Panc1 (cell line): ENCODE data around the gene BAHCC1. TPM values are rescaled to one million over a fixed set of nuclear protein-coding genes. Genes with fewer than 3 reads are reported as not detected.

Experiments
- ATAC-seq: fragments of 200-7000 bp; cut with Tn5 transposase; 2 replicates; pipeline ENCODE4 v1.9.1; 2020; ENCODE audit warnings: mild to moderate bottlenecking, moderate library complexity
- BruUV-seq: library from RNA; stranded (reverse); fragments of 400-500 nt; replicated peaks from 2 replicates; lab custom pipeline; 2021; lab: Mats Ljungman, UMichigan
- CTCF ChIA-PET: fragments of 300-600 bp; sonication (Branson Sonifier 250); formaldehyde crosslinking; loops from one replicate; lab custom pipeline; 2022; ENCODE audit warnings: antibody characterized with exemption; lab: Charles Lee
- POLR2A ChIA-PET: fragments of 300-600 bp; sonication (Branson Sonifier 250); formaldehyde crosslinking; loops from one replicate; lab custom pipeline; 2022; ENCODE audit warnings: antibody characterized with exemption; lab: Charles Lee
- DNase-seq: peaks from one replicate; pipeline ENCODE4 v3.0.0-alpha.2; 2010; ENCODE audit warnings: low read depth, low spot score
- H3K27ac ChIP-seq: 2 replicates; pipeline ENCODE4 v1.5.1; 2011; ENCODE audit warnings: mild to moderate bottlenecking, low read length, inconsistent platforms
- H3K27me3 ChIP-seq: fragments of 200-500 bp; sonication (Bioruptor generic); 2 replicates; pipeline ENCODE4 v1.6.0; 2014; ENCODE audit warnings: low read length, inconsistent platforms; ENCODE audit not compliant: control insufficient read depth, insufficient read depth
- H3K36me3 ChIP-seq: fragments of 200-500 bp; sonication (Bioruptor generic); 2 replicates; pipeline ENCODE4 v1.5.1; 2014; ENCODE audit warnings: inconsistent platforms, mild to moderate bottlenecking, low read length, moderate library complexity; ENCODE audit not compliant: control insufficient read depth, insufficient read depth
- H3K4me1 ChIP-seq: 2 replicates; pipeline ENCODE4 v1.5.1; 2011; ENCODE audit warnings: inconsistent platforms, mild to moderate bottlenecking, low read length, moderate library complexity; ENCODE audit not compliant: control insufficient read depth, insufficient read depth
- H3K4me3 ChIP-seq, 2 experiments: 2 replicates each; pipeline ENCODE4 v1.5.1; 2011 to 2012; ENCODE audit warnings: low read depth in 2 of 2, low read length in 2 of 2, mild to moderate bottlenecking in 2 of 2, inconsistent platforms in 1 of 2, moderate library complexity in 1 of 2
- H3K9me3 ChIP-seq: fragments of 200-500 bp; sonication (Bioruptor generic); 2 replicates; pipeline ENCODE4 v1.5.1; 2014; ENCODE audit warnings: low read depth, mild to moderate bottlenecking, inconsistent platforms, low read length, moderate library complexity; ENCODE audit not compliant: control insufficient read depth, insufficient read depth
- POLR2AphosphoS5 ChIP-seq: IDR thresholded peaks from 2 replicates; pipeline ENCODE4 v1.6.1; 2012; ENCODE audit warnings: mild to moderate bottlenecking, low read depth, low read length, moderate library complexity
- SIN3A ChIP-seq: IDR thresholded peaks from 2 replicates; pipeline ENCODE4 v1.6.1; 2012; ENCODE audit warnings: low read depth, mild to moderate bottlenecking, low read length, moderate library complexity, borderline replicate concordance; ENCODE audit not compliant: insufficient read depth
- TCF7L2 ChIP-seq: IDR thresholded peaks from 2 replicates; pipeline ENCODE4 v1.6.1; 2011; ENCODE audit warnings: mild to moderate bottlenecking, low read depth, low read length, inconsistent platforms
- in situ Hi-C: cut with HindIII; loops from 2 replicates; pipeline ENCODE4 v1.10.0; 2016; ENCODE audit warnings: low sequenced_read_pairs, low pct_unique_long_range_greater_than_20kb
- intact Hi-C: fragments of 100-400 bp; cut with micrococcal nuclease; formaldehyde crosslinking; loops from one replicate; pipeline ENCODE4 v1.10.0; 2022; ENCODE audit not compliant: unreplicated experiment
- total RNA-seq: library from RNA; stranded (reverse); gene quantifications from one replicate; pipeline ENCODE4 v1.2.1, GENCODE V29; 2021; ENCODE audit not compliant: unreplicated experiment
- TF ChIP-seq, protein P1 (sequence below): fragments of 450-650 bp; IDR thresholded peaks from 2 replicates; pipeline ENCODE4 v1.5.1; 2017; ENCODE audit warnings: mild to moderate bottlenecking
- TF ChIP-seq, protein P2 (sequence below), 2 experiments: IDR thresholded peaks; 2 replicates each; pipeline ENCODE4 v1.6.1; 2011 to 2012; ENCODE audit warnings: low read depth in 2 of 2, control low read depth in 1 of 2, low read length in 1 of 2, mild to moderate bottlenecking in 1 of 2, moderate library complexity in 1 of 2; ENCODE audit not compliant: insufficient read depth in 1 of 2

The BAHCC1 gene
- total RNA-seq, 1 experiment from 2014 or later = 77.4 TPM

DNA sequence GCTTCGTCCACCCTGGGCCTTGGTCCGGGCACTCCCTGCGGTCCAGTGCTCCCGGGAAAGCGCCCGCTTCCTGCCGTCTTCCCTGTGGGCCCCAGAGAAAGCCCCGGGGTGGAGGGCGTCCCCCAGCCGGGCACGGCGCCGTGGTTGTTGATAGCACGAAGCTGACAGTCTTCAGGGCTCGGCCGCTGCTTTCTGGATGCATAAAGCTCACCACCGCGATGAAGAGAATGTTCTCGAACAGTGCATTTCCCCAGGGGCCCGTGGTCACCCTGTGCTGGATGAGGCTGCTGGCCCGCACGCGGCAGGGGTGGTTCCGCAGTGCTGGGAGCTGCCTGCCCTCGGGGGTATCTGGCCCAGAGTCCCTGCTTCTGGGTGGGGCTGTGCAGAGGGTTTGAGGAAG is 53.2 kb downstream of the BAHCC1 start:
- intact Hi-C loops = no loop called here
- no peaks in the 10 kb centered on the region for H3K36me3 ChIP-seq
- ChIA-PET CTCF (interaction anchor here (1.6 kb wide), 1 partner anchor 36 kb away, joined by 8 read pairs; no protein-coding TSS in a partner anchor), POLR2A (no interaction called here)
- H3K9me3 ChIP-seq = no peaks in the 10 kb centered on the region
- H3K27ac ChIP-seq = no peak overlapping the region
- TF ChIP-seq, protein P1, sequence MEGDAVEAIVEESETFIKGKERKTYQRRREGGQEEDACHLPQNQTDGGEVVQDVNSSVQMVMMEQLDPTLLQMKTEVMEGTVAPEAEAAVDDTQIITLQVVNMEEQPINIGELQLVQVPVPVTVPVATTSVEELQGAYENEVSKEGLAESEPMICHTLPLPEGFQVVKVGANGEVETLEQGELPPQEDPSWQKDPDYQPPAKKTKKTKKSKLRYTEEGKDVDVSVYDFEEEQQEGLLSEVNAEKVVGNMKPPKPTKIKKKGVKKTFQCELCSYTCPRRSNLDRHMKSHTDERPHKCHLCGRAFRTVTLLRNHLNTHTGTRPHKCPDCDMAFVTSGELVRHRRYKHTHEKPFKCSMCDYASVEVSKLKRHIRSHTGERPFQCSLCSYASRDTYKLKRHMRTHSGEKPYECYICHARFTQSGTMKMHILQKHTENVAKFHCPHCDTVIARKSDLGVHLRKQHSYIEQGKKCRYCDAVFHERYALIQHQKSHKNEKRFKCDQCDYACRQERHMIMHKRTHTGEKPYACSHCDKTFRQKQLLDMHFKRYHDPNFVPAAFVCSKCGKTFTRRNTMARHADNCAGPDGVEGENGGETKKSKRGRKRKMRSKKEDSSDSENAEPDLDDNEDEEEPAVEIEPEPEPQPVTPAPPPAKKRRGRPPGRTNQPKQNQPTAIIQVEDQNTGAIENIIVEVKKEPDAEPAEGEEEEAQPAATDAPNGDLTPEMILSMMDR = no peak
- TF ChIP-seq TCF7L2 = no peak
- no peak for ATAC-seq
- in situ Hi-C loops = no loop called here
- BruUV-seq = no TSS peak
- H3K4me3 ChIP-seq = no peak overlapping the region
- DNase-seq = no peak
- no peaks in the 10 kb centered on the region for H3K27me3 ChIP-seq
- H3K4me1 ChIP-seq = no peaks in the 10 kb centered on the region

GRCh38 chr17:81448950-81449349 is 53.7 kb downstream of the BAHCC1 start:
- no peak for ATAC-seq

GRCh38 chr17:81449351-81449750 is 54.1 kb downstream of the BAHCC1 start:
- ATAC-seq (no peak), DNase-seq (no peak)
- POLR2A ChIA-PET = interaction anchor here (0.5 to 0.6 kb wide), 2 partner anchors 57 to 58 kb away, joined by 3 read pairs; no protein-coding TSS in a partner anchor
- H3K4me3 ChIP-seq = no peak overlapping the region
- TF ChIP-seq, protein P1 = no peak
- TF ChIP-seq SIN3A (no peak), TCF7L2 (no peak), POLR2AphosphoS5 (no peak)
- TF ChIP-seq, protein P2, sequence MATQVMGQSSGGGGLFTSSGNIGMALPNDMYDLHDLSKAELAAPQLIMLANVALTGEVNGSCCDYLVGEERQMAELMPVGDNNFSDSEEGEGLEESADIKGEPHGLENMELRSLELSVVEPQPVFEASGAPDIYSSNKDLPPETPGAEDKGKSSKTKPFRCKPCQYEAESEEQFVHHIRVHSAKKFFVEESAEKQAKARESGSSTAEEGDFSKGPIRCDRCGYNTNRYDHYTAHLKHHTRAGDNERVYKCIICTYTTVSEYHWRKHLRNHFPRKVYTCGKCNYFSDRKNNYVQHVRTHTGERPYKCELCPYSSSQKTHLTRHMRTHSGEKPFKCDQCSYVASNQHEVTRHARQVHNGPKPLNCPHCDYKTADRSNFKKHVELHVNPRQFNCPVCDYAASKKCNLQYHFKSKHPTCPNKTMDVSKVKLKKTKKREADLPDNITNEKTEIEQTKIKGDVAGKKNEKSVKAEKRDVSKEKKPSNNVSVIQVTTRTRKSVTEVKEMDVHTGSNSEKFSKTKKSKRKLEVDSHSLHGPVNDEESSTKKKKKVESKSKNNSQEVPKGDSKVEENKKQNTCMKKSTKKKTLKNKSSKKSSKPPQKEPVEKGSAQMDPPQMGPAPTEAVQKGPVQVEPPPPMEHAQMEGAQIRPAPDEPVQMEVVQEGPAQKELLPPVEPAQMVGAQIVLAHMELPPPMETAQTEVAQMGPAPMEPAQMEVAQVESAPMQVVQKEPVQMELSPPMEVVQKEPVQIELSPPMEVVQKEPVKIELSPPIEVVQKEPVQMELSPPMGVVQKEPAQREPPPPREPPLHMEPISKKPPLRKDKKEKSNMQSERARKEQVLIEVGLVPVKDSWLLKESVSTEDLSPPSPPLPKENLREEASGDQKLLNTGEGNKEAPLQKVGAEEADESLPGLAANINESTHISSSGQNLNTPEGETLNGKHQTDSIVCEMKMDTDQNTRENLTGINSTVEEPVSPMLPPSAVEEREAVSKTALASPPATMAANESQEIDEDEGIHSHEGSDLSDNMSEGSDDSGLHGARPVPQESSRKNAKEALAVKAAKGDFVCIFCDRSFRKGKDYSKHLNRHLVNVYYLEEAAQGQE (IDR thresholded peaks at IDR 0.05; ENCODE audit: insufficient read depth in 1 of 2, low read depth in 2 of 2, low read length in 1 of 2) = no peak
- no TSS peak for BruUV-seq
- H3K4me1 ChIP-seq = no peaks in the 10 kb centered on the region
- in situ Hi-C loops (no loop called here), intact Hi-C loops (no loop called here)
- H3K27ac ChIP-seq = no peak overlapping the region
- H3K27me3 ChIP-seq = no peaks in the 10 kb centered on the region
- no peaks in the 10 kb centered on the region for H3K9me3 ChIP-seq
- CTCF ChIA-PET = no interaction called here
- no peaks in the 10 kb centered on the region for H3K36me3 ChIP-seq

More at GRCh38 chr17:81448950-81449349, 53.7 kb downstream of the BAHCC1 start:
- no peak overlapping the region for H3K4me3 ChIP-seq
- H3K27ac ChIP-seq = no peak overlapping the region
- no peaks in the 10 kb centered on the region for H3K27me3 ChIP-seq
- in situ Hi-C loops (no loop called here), intact Hi-C loops (no loop called here)
- no peaks in the 10 kb centered on the region for H3K36me3 ChIP-seq
- no peaks in the 10 kb centered on the region for H3K9me3 ChIP-seq
- BruUV-seq = no TSS peak
- no peaks in the 10 kb centered on the region for H3K4me1 ChIP-seq
- no peak for DNase-seq
- CTCF ChIA-PET = no interaction called here
- TF ChIP-seq, protein P2 (IDR thresholded peaks at IDR 0.05; ENCODE audit: insufficient read depth in 1 of 2, low read depth in 2 of 2, low read length in 1 of 2) = no peak
- POLR2A ChIA-PET = interaction anchor here (0.5 to 0.6 kb wide), 2 partner anchors 57 to 58 kb away, joined by 3 read pairs; no protein-coding TSS in a partner anchor
